ENCODE results near the gene NCAPD2.
"Not testable (repeated sequence)": the region's sequence is repeated elsewhere in the genome, so short reads cannot be mapped to it uniquely, and the experiment has no call there.

Gene NCAPD2

GRCh38 chr12:6556857-6557256 is 63.0 kb downstream of the NCAPD2 start:
- no peak overlapping the region for H3K4me3 ChIP-seq (ENCODE audit: low read length)
- peaks cover 9% of the 10 kb centered on the region for H3K4me1 ChIP-seq (ENCODE audit: control insufficient read depth, low read depth, low read length)
- no peaks in the 10 kb centered on the region for H3K27me3 ChIP-seq (ENCODE audit: control insufficient read depth, insufficient read depth, low read length)
- no peaks in the 10 kb centered on the region for H3K9me3 ChIP-seq (ENCODE audit: control insufficient read depth, low read depth, low read length)
- peaks cover 39% of the 10 kb centered on the region for H3K36me3 ChIP-seq (ENCODE audit: control insufficient read depth, low read depth, low read length)
- H3K9ac ChIP-seq (ENCODE audit: low read length), result no peak overlapping the region
- H3K27ac ChIP-seq (ENCODE audit: low read length), result no peak overlapping the region

GRCh38 chr12:6558014-6558760 is 64.3 kb downstream of the NCAPD2 start:
- H3K9me3 ChIP-seq (ENCODE audit: control insufficient read depth, low read depth, low read length); H3K4me1 ChIP-seq (ENCODE audit: control insufficient read depth, low read depth, low read length); H3K4me3 ChIP-seq (ENCODE audit: low read length); H3K27ac ChIP-seq (ENCODE audit: low read length); H3K9ac ChIP-seq (ENCODE audit: low read length); H3K27me3 ChIP-seq (ENCODE audit: control insufficient read depth, insufficient read depth, low read length): not testable (repeated sequence)
- peaks cover 52% of the 10 kb centered on the region for H3K36me3 ChIP-seq (ENCODE audit: control insufficient read depth, low read depth, low read length)

- Histone ChIP-seq H3K4me1 (ENCODE audit: control insufficient read depth, low read depth, low read length) (peaks cover 5% of the 10 kb centered on the region), H3K27me3 (ENCODE audit: control insufficient read depth, insufficient read depth, low read length) (no peaks in the 10 kb centered on the region), H3K4me3 (ENCODE audit: low read length) (no peak overlapping the region), H3K36me3 (ENCODE audit: control insufficient read depth, low read depth, low read length) (peaks cover 55% of the 10 kb centered on the region), H3K9me3 (ENCODE audit: control insufficient read depth, low read depth, low read length) (no peaks in the 10 kb centered on the region), H3K27ac (ENCODE audit: low read length) (no peak overlapping the region), H3K9ac (ENCODE audit: low read length) (no peak overlapping the region)
Observed at GRCh38 chr12:6559500-6559899, 65.6 kb downstream of the NCAPD2 start.

- Histone ChIP-seq H3K4me3 (ENCODE audit: low read length) (no peak overlapping the region), H3K27me3 (ENCODE audit: control insufficient read depth, insufficient read depth, low read length) (no peaks in the 10 kb centered on the region), H3K4me1 (ENCODE audit: control insufficient read depth, low read depth, low read length) (no peaks in the 10 kb centered on the region), H3K9me3 (ENCODE audit: control insufficient read depth, low read depth, low read length) (no peaks in the 10 kb centered on the region), H3K9ac (ENCODE audit: low read length) (no peak overlapping the region), H3K27ac (ENCODE audit: low read length) (no peak overlapping the region), H3K36me3 (ENCODE audit: control insufficient read depth, low read depth, low read length) (peaks cover 65% of the 10 kb centered on the region)
Observed at GRCh38 chr12:6560501-6561205, 66.8 kb downstream of the NCAPD2 start.

GRCh38 chr12:6562881-6563280 is 69.0 kb downstream of the NCAPD2 start:
- Histone ChIP-seq H3K36me3 (ENCODE audit: control insufficient read depth, low read depth, low read length) (peaks cover 64% of the 10 kb centered on the region), H3K27ac (ENCODE audit: low read length) (no peak overlapping the region), H3K27me3 (ENCODE audit: control insufficient read depth, insufficient read depth, low read length) (no peaks in the 10 kb centered on the region), H3K9me3 (ENCODE audit: control insufficient read depth, low read depth, low read length) (no peaks in the 10 kb centered on the region), H3K9ac (ENCODE audit: low read length) (no peak overlapping the region), H3K4me3 (ENCODE audit: low read length) (no peak overlapping the region), H3K4me1 (ENCODE audit: control insufficient read depth, low read depth, low read length) (no peaks in the 10 kb centered on the region)

- H3K36me3 ChIP-seq (ENCODE audit: control insufficient read depth, low read depth, low read length), result peaks cover 64% of the 10 kb centered on the region
- H3K4me3 ChIP-seq (ENCODE audit: low read length), result no peak overlapping the region
- H3K4me1 ChIP-seq (ENCODE audit: control insufficient read depth, low read depth, low read length), result no peaks in the 10 kb centered on the region
- H3K27me3 ChIP-seq (ENCODE audit: control insufficient read depth, insufficient read depth, low read length), result no peaks in the 10 kb centered on the region
- H3K9ac ChIP-seq (ENCODE audit: low read length), result no peak overlapping the region
- no peak overlapping the region for H3K27ac ChIP-seq (ENCODE audit: low read length)
- no peaks in the 10 kb centered on the region for H3K9me3 ChIP-seq (ENCODE audit: control insufficient read depth, low read depth, low read length)
Observed at GRCh38 chr12:6563448-6564050, 69.6 kb downstream of the NCAPD2 start.

GRCh38 chr12:6567112-6567670 is 73.3 kb downstream of the NCAPD2 start:
- Histone ChIP-seq H3K4me3 (ENCODE audit: low read length) (peak overlapping the region; percentile 87), H3K36me3 (ENCODE audit: control insufficient read depth, low read depth, low read length) (peaks cover 56% of the 10 kb centered on the region), H3K9ac (ENCODE audit: low read length) (peak overlapping the region; percentile 78), H3K9me3 (ENCODE audit: control insufficient read depth, low read depth, low read length) (no peaks in the 10 kb centered on the region), H3K27ac (ENCODE audit: low read length) (no peak overlapping the region), H3K4me1 (ENCODE audit: control insufficient read depth, low read depth, low read length) (no peaks in the 10 kb centered on the region), H3K27me3 (ENCODE audit: control insufficient read depth, insufficient read depth, low read length) (no peaks in the 10 kb centered on the region)

- Histone ChIP-seq H3K9ac (ENCODE audit: low read length) (no peak overlapping the region), H3K4me3 (ENCODE audit: low read length) (no peak overlapping the region), H3K4me1 (ENCODE audit: control insufficient read depth, low read depth, low read length) (no peaks in the 10 kb centered on the region), H3K27ac (ENCODE audit: low read length) (no peak overlapping the region), H3K36me3 (ENCODE audit: control insufficient read depth, low read depth, low read length) (peaks cover 65% of the 10 kb centered on the region), H3K9me3 (ENCODE audit: control insufficient read depth, low read depth, low read length) (no peaks in the 10 kb centered on the region), H3K27me3 (ENCODE audit: control insufficient read depth, insufficient read depth, low read length) (no peaks in the 10 kb centered on the region)
Observed at GRCh38 chr12:6569312-6569711, 75.4 kb downstream of the NCAPD2 start.

GRCh38 chr12:6569786-6570185 is 75.9 kb downstream of the NCAPD2 start:
- Histone ChIP-seq H3K4me1 (ENCODE audit: control insufficient read depth, low read depth, low read length) (no peaks in the 10 kb centered on the region), H3K36me3 (ENCODE audit: control insufficient read depth, low read depth, low read length) (peaks cover 66% of the 10 kb centered on the region), H3K4me3 (ENCODE audit: low read length) (no peak overlapping the region), H3K9ac (ENCODE audit: low read length) (no peak overlapping the region), H3K9me3 (ENCODE audit: control insufficient read depth, low read depth, low read length) (no peaks in the 10 kb centered on the region), H3K27me3 (ENCODE audit: control insufficient read depth, insufficient read depth, low read length) (no peaks in the 10 kb centered on the region), H3K27ac (ENCODE audit: low read length) (no peak overlapping the region)

GRCh38 chr12:6570264-6570887 is 76.5 kb downstream of the NCAPD2 start:
- no peak overlapping the region for H3K4me3 ChIP-seq (ENCODE audit: low read length)
- no peaks in the 10 kb centered on the region for H3K9me3 ChIP-seq (ENCODE audit: control insufficient read depth, low read depth, low read length)
- no peaks in the 10 kb centered on the region for H3K27me3 ChIP-seq (ENCODE audit: control insufficient read depth, insufficient read depth, low read length)
- no peak overlapping the region for H3K27ac ChIP-seq (ENCODE audit: low read length)
- H3K36me3 ChIP-seq (ENCODE audit: control insufficient read depth, low read depth, low read length), result peaks cover 67% of the 10 kb centered on the region
- H3K4me1 ChIP-seq (ENCODE audit: control insufficient read depth, low read depth, low read length), result no peaks in the 10 kb centered on the region
- no peak overlapping the region for H3K9ac ChIP-seq (ENCODE audit: low read length)

- Histone ChIP-seq H3K9me3 (ENCODE audit: control insufficient read depth, low read depth, low read length) (no peaks in the 10 kb centered on the region), H3K4me3 (ENCODE audit: low read length) (no peak overlapping the region), H3K27me3 (ENCODE audit: control insufficient read depth, insufficient read depth, low read length) (no peaks in the 10 kb centered on the region), H3K9ac (ENCODE audit: low read length) (no peak overlapping the region), H3K36me3 (ENCODE audit: control insufficient read depth, low read depth, low read length) (peaks cover 79% of the 10 kb centered on the region), H3K4me1 (ENCODE audit: control insufficient read depth, low read depth, low read length) (no peaks in the 10 kb centered on the region), H3K27ac (ENCODE audit: low read length) (no peak overlapping the region)
Observed at GRCh38 chr12:6573001-6573400, 79.1 kb downstream of the NCAPD2 start.
